H9 (cell line): ENCODE results near the gene PTGDR2. TPM values are rescaled to one million over a fixed set of nuclear protein-coding genes. Genes with fewer than 3 reads are reported as not detected.

ENCODE experiments used
- DNase-seq: peaks from one replicate; pipeline ENCODE4 v3.0.0-alpha.2; 2017
- H2AFZ ChIP-seq: one replicate; pipeline ENCODE4 v1.6.1; 2013; ENCODE audit warnings: mild to moderate bottlenecking, low read length, control low read depth, moderate library complexity
- H2AK5ac ChIP-seq: 2 replicates; pipeline ENCODE4 v1.6.1; 2013; ENCODE audit warnings: low read length, control low read depth, mixed read lengths; ENCODE audit not compliant: insufficient read length
- H2BK120ac ChIP-seq: one replicate; pipeline ENCODE4 v1.6.1; 2013; ENCODE audit warnings: low read depth, mild to moderate bottlenecking, low read length, control low read depth, inconsistent platforms; ENCODE audit not compliant: poor library complexity, severe bottlenecking
- H2BK12ac ChIP-seq: 2 replicates; pipeline ENCODE4 v1.6.1; 2013; ENCODE audit warnings: low read length, control low read depth, mixed read lengths, low read depth; ENCODE audit not compliant: insufficient read length
- H2BK15ac ChIP-seq: 2 replicates; pipeline ENCODE4 v1.6.1; 2013; ENCODE audit warnings: low read depth, low read length, control low read depth
- H2BK20ac ChIP-seq: one replicate; pipeline ENCODE4 v1.6.1; 2013; ENCODE audit warnings: low read depth, mild to moderate bottlenecking, low read length, control low read depth, inconsistent platforms; ENCODE audit not compliant: poor library complexity, severe bottlenecking
- H2BK5ac ChIP-seq: 2 replicates; pipeline ENCODE4 v1.6.1; 2013; ENCODE audit warnings: low read length, control low read depth, mixed read lengths; ENCODE audit not compliant: insufficient read length
- H3K14ac ChIP-seq: 2 replicates; pipeline ENCODE4 v1.6.1; 2013; ENCODE audit warnings: low read length, control low read depth; ENCODE audit not compliant: insufficient read depth
- H3K18ac ChIP-seq: 2 replicates; pipeline ENCODE4 v1.6.1; 2013; ENCODE audit warnings: low read depth, mild to moderate bottlenecking, mixed read lengths, low read length, control low read depth; ENCODE audit not compliant: insufficient read length
- H3K23ac ChIP-seq: 2 replicates; pipeline ENCODE4 v1.6.1; 2013; ENCODE audit warnings: low read length, control low read depth, mixed read lengths, low read depth; ENCODE audit not compliant: insufficient read length
- H3K23me2 ChIP-seq: 2 replicates; pipeline ENCODE4 v1.6.1; 2013; ENCODE audit warnings: low read depth, mild to moderate bottlenecking, mixed read lengths, low read length, control low read depth; ENCODE audit not compliant: insufficient read length, poor library complexity, severe bottlenecking
- H3K27ac ChIP-seq: 2 replicates; pipeline ENCODE4 v1.5.1; 2013; ENCODE audit warnings: low read length, control low read depth, mixed read lengths, low read depth; ENCODE audit not compliant: insufficient read length
- H3K27me3 ChIP-seq: 2 replicates; pipeline ENCODE4 v1.6.1; 2013; ENCODE audit warnings: low read length, control low read depth, inconsistent platforms; ENCODE audit not compliant: insufficient read depth
- H3K4ac ChIP-seq: 2 replicates; pipeline ENCODE4 v1.6.1; 2013; ENCODE audit warnings: low read depth, mild to moderate bottlenecking, control low read depth, inconsistent platforms, low read length, moderate library complexity
- H3K4me1 ChIP-seq: 2 replicates; pipeline ENCODE4 v1.6.1; 2013; ENCODE audit warnings: low read length, control low read depth, inconsistent platforms; ENCODE audit not compliant: insufficient read depth
- H3K4me2 ChIP-seq: 2 replicates; pipeline ENCODE4 v1.6.1; 2013; ENCODE audit warnings: low read length, control low read depth, mixed read lengths; ENCODE audit not compliant: insufficient read length, insufficient read depth
- H3K56ac ChIP-seq: 2 replicates; pipeline ENCODE4 v1.6.1; 2013; ENCODE audit warnings: low read depth, mild to moderate bottlenecking, mixed read lengths, low read length, control low read depth; ENCODE audit not compliant: insufficient read length
- H3K79me1 ChIP-seq: 2 replicates; pipeline ENCODE4 v1.6.1; 2013; ENCODE audit warnings: low read depth, mild to moderate bottlenecking, moderate library complexity, low read length, control low read depth, inconsistent platforms; ENCODE audit not compliant: insufficient read depth, poor library complexity, severe bottlenecking
- H3K79me2 ChIP-seq: 2 replicates; pipeline ENCODE4 v1.6.1; 2013; ENCODE audit warnings: low read length, control low read depth, inconsistent platforms; ENCODE audit not compliant: insufficient read depth
- H3K9ac ChIP-seq: 2 replicates; pipeline ENCODE4 v1.6.1; 2013; ENCODE audit warnings: low read length, control low read depth, mixed read lengths; ENCODE audit not compliant: insufficient read length; ENCODE audit errors: extremely low read depth
- H3K9me3 ChIP-seq: one replicate; pipeline ENCODE4 v1.6.1; 2013; ENCODE audit warnings: low read depth, low read length, inconsistent platforms; ENCODE audit not compliant: control insufficient read depth
- H3T11ph ChIP-seq: one replicate; pipeline ENCODE4 v1.6.1; 2013; ENCODE audit warnings: mild to moderate bottlenecking, low read length, control low read depth, inconsistent platforms
- H4K20me1 ChIP-seq: one replicate; pipeline ENCODE4 v1.6.1; 2013; ENCODE audit not compliant: control insufficient read depth, insufficient read length, insufficient read depth
- H4K5ac ChIP-seq: 2 replicates; pipeline ENCODE4 v1.6.1; 2013; ENCODE audit warnings: low read depth, mild to moderate bottlenecking, mixed read lengths, low read length, control low read depth; ENCODE audit not compliant: insufficient read length
- H4K8ac ChIP-seq: replicated peaks from 2 replicates; pipeline ENCODE4 v1.6.1; 2013; ENCODE audit warnings: low read length, control low read depth, mixed read lengths, low read depth; ENCODE audit not compliant: insufficient read length
- H4K91ac ChIP-seq: 2 replicates; pipeline ENCODE4 v1.6.1; 2013; ENCODE audit warnings: low read depth, mild to moderate bottlenecking, moderate library complexity, mixed read lengths, low read length, control low read depth; ENCODE audit not compliant: insufficient read length
- H3K27ac Mint-ChIP-seq, 3 experiments: 2 replicates in 2 of 3; 3 replicates in 1 of 3; pipeline ENCODE4 v1.8.0; 2020 to 2021; ENCODE audit warnings: mixed read lengths in 3 of 3, mild to moderate bottlenecking in 1 of 3, moderate library complexity in 1 of 3
- H3K27me3 Mint-ChIP-seq: 2 replicates; pipeline ENCODE4 v1.8.0; 2021; ENCODE audit warnings: low read depth, mild to moderate bottlenecking, moderate library complexity, mixed read lengths
- H3K36me3 Mint-ChIP-seq, 3 experiments: 2 replicates in 2 of 3; 3 replicates in 1 of 3; pipeline ENCODE4 v1.8.0; 2020 to 2021; ENCODE audit warnings: low read depth in 3 of 3, mixed read lengths in 3 of 3; ENCODE audit not compliant: insufficient read depth in 1 of 3
- H3K4me1 Mint-ChIP-seq, 2 experiments: 2 replicates each; pipeline ENCODE4 v1.8.0; 2020; ENCODE audit warnings: mixed read lengths in 2 of 2
- H3K4me3 Mint-ChIP-seq, 2 experiments: 2 replicates in 1 of 2; 3 replicates in 1 of 2; pipeline ENCODE4 v1.8.0; 2020 to 2021; ENCODE audit warnings: mild to moderate bottlenecking in 2 of 2, mixed read lengths in 2 of 2, moderate library complexity in 1 of 2
- H3K9me3 Mint-ChIP-seq, 2 experiments: 2 replicates in 1 of 2; 3 replicates in 1 of 2; pipeline ENCODE4 v1.8.0; 2020; ENCODE audit warnings: mild to moderate bottlenecking in 2 of 2, mixed read lengths in 2 of 2, moderate library complexity in 1 of 2
- CTCF ChIP-seq: fragments of 200-600 bp; sonication (generic); conservative IDR thresholded peaks from 3 replicates; pipeline ENCODE4 v1.8.0; 2021; ENCODE audit warnings: antibody characterized with exemption, mild to moderate bottlenecking
- WGBS: extraction: QIAGEN DNeasy Blood & Tissue Kit; methylation state at CpG from one replicate; pipeline ENCODE4 v1.1.7; 2013; ENCODE audit warnings: missing lambda C conversion rate, low lambda C conversion rate, mixed read lengths; ENCODE audit not compliant: insufficient read length; ENCODE audit errors: extremely low coverage; 5-methylcytosine and 5-hydroxymethylcytosine counted together
- total RNA-seq: library from RNA; stranded (reverse); gene quantifications from 2 replicates; pipeline ENCODE4 v1.2.1, GENCODE V29; 2021

The PTGDR2 gene
- total RNA-seq, 1 experiment from 2014 or later, result not detected

GRCh38 chr11:60847281-60847680 lies 8.5 kb downstream of the PTGDR2 start:
- H3K18ac ChIP-seq, result no peak overlapping the region
- H3K4me1 Mint-ChIP-seq, result peaks cover 25 to 28% of the 10 kb centered on the region in 2 experiments
- peaks cover 9% of the 10 kb centered on the region for H3K23me2 ChIP-seq
- H3T11ph ChIP-seq, result no peak overlapping the region
- H4K5ac ChIP-seq, result no peak overlapping the region
- no peaks in the 10 kb centered on the region for H3K27me3 ChIP-seq
- no peak overlapping the region for H2BK120ac ChIP-seq
- TF ChIP-seq CTCF, result no peak
- H3K14ac ChIP-seq, result no peak overlapping the region
- no peak overlapping the region for H4K91ac ChIP-seq
- H3K56ac ChIP-seq, result no peak overlapping the region
- H2BK5ac ChIP-seq, result no peak overlapping the region
- H3K36me3 Mint-ChIP-seq, result peaks cover 43 to 76% (median 54%) of the 10 kb centered on the region in 3 experiments
- no peak overlapping the region for H3K9ac ChIP-seq
- no peak overlapping the region for H2AFZ ChIP-seq
- H2BK20ac ChIP-seq, result no peak overlapping the region
- no peak overlapping the region for H3K4ac ChIP-seq
- H3K9me3 ChIP-seq, result no peaks in the 10 kb centered on the region
- no peak overlapping the region for H3K23ac ChIP-seq
- peaks cover 24% of the 10 kb centered on the region; the same call in 1 of the 2 replicates for H3K79me2 ChIP-seq
- H3K79me1 ChIP-seq, result no peaks in the 10 kb centered on the region
- H3K4me1 ChIP-seq, result peaks cover 4% of the 10 kb centered on the region; the same call in 1 of the 2 replicates
- no peak overlapping the region for H3K4me2 ChIP-seq
- WGBS, result no CpG with 5 or more reads among the region's 13 CpGs
- H2BK12ac ChIP-seq, result no peak overlapping the region
- peak overlapping the region in 1 of 3 experiments; percentile 48; a peak in 1 of 7 replicates for H3K27ac Mint-ChIP-seq
- H3K9me3 Mint-ChIP-seq, result no peaks in the 10 kb centered on the region
- no peak overlapping the region for H2BK15ac ChIP-seq
- no peaks in the 10 kb centered on the region; the same call in 1 of the 2 replicates for H3K27me3 Mint-ChIP-seq
- no peak for DNase-seq
- no peak overlapping the region for H3K4me3 Mint-ChIP-seq
- H4K8ac ChIP-seq, result no peak overlapping the region
- no peaks in the 10 kb centered on the region for H4K20me1 ChIP-seq
- no peak overlapping the region for H2AK5ac ChIP-seq
- no peak overlapping the region for H3K27ac ChIP-seq
